DND-41 (cell line): ENCODE measurements around the gene ELMOD1.

ENCODE experiments used
- ATAC-seq: fragments of 200-7000 bp; cut with Tn5 transposase; 3 replicates; pipeline ENCODE4 v1.9.1; 2021; ENCODE audit warnings: low read depth; ENCODE audit not compliant: insufficient read depth
- DNase-seq: peaks from one replicate; pipeline ENCODE4 v3.0.0-alpha.2; 2020
- H2AFZ ChIP-seq: 2 replicates; pipeline ENCODE4 v1.6.0; 2012; ENCODE audit warnings: low read depth, low read length
- H3K27ac ChIP-seq: 2 replicates; pipeline ENCODE4 v1.5.1; 2012; ENCODE audit warnings: low read length, inconsistent platforms
- H3K27me3 ChIP-seq: fragments of 200-600 bp; sonication (generic); 2 replicates; pipeline ENCODE4 v1.6.0; 2012; ENCODE audit warnings: low read length, mild to moderate bottlenecking, inconsistent platforms; ENCODE audit not compliant: insufficient read depth, poor library complexity
- H3K36me3 ChIP-seq: 2 replicates; pipeline ENCODE4 v1.5.1; 2012; ENCODE audit warnings: low read length, inconsistent platforms; ENCODE audit not compliant: insufficient read depth
- H3K4me1 ChIP-seq: 2 replicates; pipeline ENCODE4 v1.5.1; 2012; ENCODE audit warnings: mild to moderate bottlenecking, low read length; ENCODE audit not compliant: insufficient read depth
- H3K4me2 ChIP-seq: 2 replicates; pipeline ENCODE4 v1.6.0; 2012; ENCODE audit warnings: mild to moderate bottlenecking, moderate library complexity, low read length, inconsistent platforms; ENCODE audit not compliant: insufficient read depth
- H3K4me3 ChIP-seq, 2 experiments: fragments of 200-600 bp in 1 of 2; shearing (Covaris generic) in 1 of 2; 2 replicates each; pipeline ENCODE4 v1.5.1; 2012 to 2016; ENCODE audit warnings: inconsistent platforms in 2 of 2, low read length in 2 of 2, mild to moderate bottlenecking in 2 of 2, low read depth in 1 of 2, moderate library complexity in 1 of 2
- H3K79me2 ChIP-seq: 2 replicates; pipeline ENCODE4 v1.6.0; 2012; ENCODE audit warnings: low read length, inconsistent platforms; ENCODE audit not compliant: insufficient read depth
- H3K9ac ChIP-seq: 2 replicates; pipeline ENCODE4 v1.6.0; 2012; ENCODE audit warnings: low read depth, mild to moderate bottlenecking, inconsistent platforms, low read length, moderate library complexity
- H3K9me3 ChIP-seq: 2 replicates; pipeline ENCODE4 v1.5.1; 2012; ENCODE audit warnings: low read length, moderate library complexity, mild to moderate bottlenecking, inconsistent platforms; ENCODE audit not compliant: insufficient read depth, severe bottlenecking
- H4K20me1 ChIP-seq: 2 replicates; pipeline ENCODE4 v1.6.0; 2012; ENCODE audit warnings: low read length; ENCODE audit not compliant: insufficient read depth
- EZH2 ChIP-seq: IDR thresholded peaks from 3 replicates; pipeline ENCODE4 v1.6.1; 2012; ENCODE audit warnings: borderline replicate concordance, low read depth, mild to moderate bottlenecking, moderate library complexity, low read length, inconsistent platforms; ENCODE audit not compliant: severe bottlenecking
- TF ChIP-seq, protein P1 (sequence below): IDR thresholded peaks from 2 replicates; pipeline ENCODE4 v1.5.1; 2012; ENCODE audit warnings: borderline replicate concordance, low read length, moderate library complexity, mild to moderate bottlenecking; ENCODE audit not compliant: poor library complexity, severe bottlenecking; ENCODE audit errors: extremely low read depth

ELMOD1 gene

DNA sequence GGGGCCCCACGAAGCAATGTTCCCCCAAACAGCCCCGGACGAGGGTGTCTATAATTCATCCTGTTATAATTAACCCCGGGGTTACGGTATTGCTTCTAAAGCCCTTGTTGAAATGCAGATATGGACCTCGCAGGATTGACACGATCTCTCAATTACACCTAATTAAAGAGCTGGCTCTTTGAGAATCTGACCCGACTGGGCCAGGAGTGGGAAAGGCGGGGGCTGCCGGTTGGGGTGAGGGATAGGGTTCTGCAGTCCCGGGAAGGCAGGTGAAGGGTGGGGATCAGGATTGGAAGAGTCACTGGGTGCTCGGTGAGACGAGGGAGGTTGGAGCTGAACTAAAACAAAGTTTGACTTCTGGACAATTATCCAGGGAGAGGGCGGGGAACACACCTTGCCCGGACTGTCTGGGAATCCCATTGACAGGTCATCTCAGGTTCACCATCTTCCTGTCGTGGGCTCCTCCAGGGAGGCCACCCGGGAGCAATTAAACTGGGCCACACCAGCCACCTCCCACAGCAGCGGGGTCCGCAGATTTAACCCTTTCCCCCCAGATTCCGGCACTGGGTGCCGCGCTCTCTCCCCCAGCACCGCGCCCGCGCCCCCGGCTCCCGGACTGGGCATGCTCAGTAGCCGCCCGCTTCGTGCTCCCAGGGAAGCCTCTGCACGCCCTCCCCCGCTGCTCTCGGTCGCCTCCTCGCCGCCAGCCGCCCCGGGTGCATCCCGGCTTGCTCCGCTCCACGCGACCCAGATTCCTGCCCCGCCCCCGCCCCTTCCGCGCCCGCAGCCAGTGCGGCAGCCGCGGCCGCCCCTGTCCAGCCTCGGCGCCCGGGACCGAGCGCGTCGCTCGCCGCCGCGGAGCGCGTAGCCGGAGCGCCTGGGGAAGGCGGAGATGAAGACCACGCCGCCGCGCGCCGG lies at the start of gene ELMOD1:
Gene ELMOD1, plus strand, starts transcription at position 688 of the 918 bp plus-strand sequence. CDS start 27,043 bp downstream, outside the sequence.
- no peak for DNase-seq

DNA sequence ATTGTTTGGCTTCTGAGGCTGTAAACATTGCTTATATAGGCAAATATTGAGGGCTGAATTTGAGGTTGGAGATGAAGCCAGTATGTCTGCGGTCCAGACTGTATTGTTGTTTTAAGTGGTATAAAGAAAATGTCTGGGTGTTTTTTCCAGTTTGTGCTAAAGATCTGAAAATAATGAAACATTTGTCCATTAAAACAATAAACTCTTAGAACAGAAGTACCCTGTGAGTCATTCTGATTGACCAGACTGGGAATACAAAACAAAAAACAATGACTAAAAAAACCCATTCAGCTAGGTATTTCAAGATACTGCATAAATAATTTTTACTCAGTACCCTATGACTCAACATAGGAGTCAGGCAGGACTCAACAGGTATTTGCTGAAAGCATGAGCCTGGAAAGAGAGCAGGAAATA lies 45.8 kb upstream of the ELMOD1 start:
- TF ChIP-seq EZH2: no peak
- TF ChIP-seq, protein P1, sequence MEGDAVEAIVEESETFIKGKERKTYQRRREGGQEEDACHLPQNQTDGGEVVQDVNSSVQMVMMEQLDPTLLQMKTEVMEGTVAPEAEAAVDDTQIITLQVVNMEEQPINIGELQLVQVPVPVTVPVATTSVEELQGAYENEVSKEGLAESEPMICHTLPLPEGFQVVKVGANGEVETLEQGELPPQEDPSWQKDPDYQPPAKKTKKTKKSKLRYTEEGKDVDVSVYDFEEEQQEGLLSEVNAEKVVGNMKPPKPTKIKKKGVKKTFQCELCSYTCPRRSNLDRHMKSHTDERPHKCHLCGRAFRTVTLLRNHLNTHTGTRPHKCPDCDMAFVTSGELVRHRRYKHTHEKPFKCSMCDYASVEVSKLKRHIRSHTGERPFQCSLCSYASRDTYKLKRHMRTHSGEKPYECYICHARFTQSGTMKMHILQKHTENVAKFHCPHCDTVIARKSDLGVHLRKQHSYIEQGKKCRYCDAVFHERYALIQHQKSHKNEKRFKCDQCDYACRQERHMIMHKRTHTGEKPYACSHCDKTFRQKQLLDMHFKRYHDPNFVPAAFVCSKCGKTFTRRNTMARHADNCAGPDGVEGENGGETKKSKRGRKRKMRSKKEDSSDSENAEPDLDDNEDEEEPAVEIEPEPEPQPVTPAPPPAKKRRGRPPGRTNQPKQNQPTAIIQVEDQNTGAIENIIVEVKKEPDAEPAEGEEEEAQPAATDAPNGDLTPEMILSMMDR: no peak
- DNase-seq (no peak), ATAC-seq (no peak)
- Histone ChIP-seq H3K27ac (no peak overlapping the region), H3K9ac (no peak overlapping the region), H3K4me2 (no peak overlapping the region), H3K36me3 (peaks cover 25% of the 10 kb centered on the region; the same call in 1 of the 2 replicates), H3K79me2 (no peaks in the 10 kb centered on the region), H2AFZ (no peak overlapping the region), H3K4me3 (no peak overlapping the region), H3K9me3 (no peaks in the 10 kb centered on the region), H3K4me1 (no peaks in the 10 kb centered on the region), H3K27me3 (no peaks in the 10 kb centered on the region), H4K20me1 (no peaks in the 10 kb centered on the region)

More for the DNA sequence above, at the start of gene ELMOD1:
- Histone ChIP-seq H3K36me3 (no peaks in the 10 kb centered on the region), H3K27me3 (peaks cover 5% of the 10 kb centered on the region), H3K9ac (no peak within 1 kb of the TSS), H3K4me1 (no peaks in the 10 kb centered on the region), H3K4me3 (no peak within 1 kb of the TSS), H4K20me1 (no peaks in the 10 kb centered on the region), H3K79me2 (no peaks in the 10 kb centered on the region), H2AFZ (no peak within 1 kb of the TSS), H3K27ac (no peak within 1 kb of the TSS), H3K9me3 (no peaks in the 10 kb centered on the region), H3K4me2 (no peak within 1 kb of the TSS)
- ATAC-seq: no peak
- no peak for TF ChIP-seq EZH2
- TF ChIP-seq, protein P1: no peak

DNA sequence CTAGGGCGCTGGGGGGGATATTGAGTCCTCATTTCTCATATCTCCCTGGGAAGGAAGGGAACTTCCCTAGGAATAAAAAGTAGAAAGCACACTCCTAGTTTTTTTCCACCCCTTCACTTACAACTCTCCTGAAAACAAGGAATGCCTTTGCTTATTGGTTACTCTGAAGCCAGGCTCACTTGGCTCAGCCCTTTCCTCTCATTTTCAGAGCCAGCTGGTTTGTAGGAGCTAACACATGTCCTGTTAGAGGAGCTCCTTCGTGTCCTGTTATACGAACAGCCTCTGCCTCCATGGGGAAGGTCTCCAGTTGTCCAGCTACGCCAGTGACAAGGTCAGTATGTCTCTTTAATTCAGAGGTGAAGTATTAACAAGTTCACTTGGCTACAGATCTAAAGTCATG lies 43.0 kb upstream of the ELMOD1 start:
- no peak for ATAC-seq
- H2AFZ ChIP-seq: no peak overlapping the region
- TF ChIP-seq, protein P1: peak; percentile 6
- no peak for TF ChIP-seq EZH2

More for the DNA sequence above, 43.0 kb upstream of the ELMOD1 start:
- Histone ChIP-seq H3K4me2 (no peak overlapping the region), H4K20me1 (no peaks in the 10 kb centered on the region), H3K27me3 (no peaks in the 10 kb centered on the region), H3K4me3 (no peak overlapping the region), H3K79me2 (no peaks in the 10 kb centered on the region), H3K9me3 (no peaks in the 10 kb centered on the region), H3K36me3 (peaks cover 45% of the 10 kb centered on the region; the same call in 1 of the 2 replicates), H3K27ac (no peak overlapping the region), H3K9ac (no peak overlapping the region), H3K4me1 (no peaks in the 10 kb centered on the region)
- DNase-seq: no peak
